Activated CD8-positive, alpha-beta memory T cell treated with anti-CD3 and anti-CD28 coated beads, Interleukin-2, amount 50 U/mL, for 24 hours (primary cell): ENCODE data around the gene GNPTG.
"Not testable (repeated sequence)": the region's sequence is repeated elsewhere in the genome, so short reads cannot be mapped to it uniquely, and the experiment has no call there.

Experiments used
- DNase-seq: peaks from one replicate; pipeline ENCODE4 v3.0.0-alpha.2; 2020; ENCODE audit errors: extremely low read depth

The GNPTG gene

GRCh38 chr16:1319041-1319440 lies 32.7 kb upstream of the GNPTG start:
- no peak for DNase-seq

GRCh38 chr16:1320097-1320496 lies 31.6 kb upstream of the GNPTG start:
- no peak for DNase-seq

GRCh38 chr16:1320658-1321240 lies 31.0 kb upstream of the GNPTG start:
- DNase-seq, result no peak

- DNase-seq, result no peak
Measured at GRCh38 chr16:1322407-1322806, 29.3 kb upstream of the GNPTG start.

GRCh38 chr16:1323296-1324239 lies 28.2 kb upstream of the GNPTG start:
- no peak for DNase-seq

- no peak for DNase-seq
Measured at GRCh38 chr16:1324286-1324826, 27.4 kb upstream of the GNPTG start.

- no peak for DNase-seq
Measured at GRCh38 chr16:1325261-1325660, 26.5 kb upstream of the GNPTG start.

- no peak for DNase-seq
Measured at GRCh38 chr16:1325673-1326371, 25.9 kb upstream of the GNPTG start.

GRCh38 chr16:1326391-1326790 lies 25.3 kb upstream of the GNPTG start:
- DNase-seq, result no peak

- DNase-seq, result no peak
Measured at GRCh38 chr16:1326946-1327618, 24.6 kb upstream of the GNPTG start.

- no peak for DNase-seq
Measured at GRCh38 chr16:1327619-1327947, 24.1 kb upstream of the GNPTG start.

- not testable (repeated sequence) for DNase-seq
Measured at GRCh38 chr16:1328136-1328535, 23.6 kb upstream of the GNPTG start.

- DNase-seq, result not testable (repeated sequence)
Measured at GRCh38 chr16:1328961-1329360, 22.8 kb upstream of the GNPTG start.

- no peak for DNase-seq
Measured at GRCh38 chr16:1330260-1330914, 21.3 kb upstream of the GNPTG start.

GRCh38 chr16:1330931-1331711 lies 20.6 kb upstream of the GNPTG start:
- DNase-seq, result no peak

GRCh38 chr16:1331712-1332617 lies 19.8 kb upstream of the GNPTG start:
- no peak for DNase-seq

GRCh38 chr16:1332618-1333148 lies 19.0 kb upstream of the GNPTG start:
- no peak for DNase-seq

GRCh38 chr16:1333149-1333812 lies 18.4 kb upstream of the GNPTG start, which contains the start of gene BAIAP3:
Gene BAIAP3, plus strand, starts transcription at chr16:1333645. Its CDS starts 4,905 bp downstream, at chr16:1338550.
- DNase-seq, result no peak
